Uterus (tissue), 2 donors: ENCODE data around the gene SETDB2.

Experiments used
- CTCF ChIP-seq, 4 experiments: fragments of 200-600 bp in 2 of 4; fragments of 450-650 bp in 2 of 4; sonication (generic) in 2 of 4; IDR thresholded peaks; one replicate each; pipeline ENCODE4 v1.5.1; 2016 to 2019; ENCODE audit warnings: antibody characterized with exemption in 4 of 4, mild to moderate bottlenecking in 2 of 4, moderate library complexity in 1 of 4
- POLR2A ChIP-seq, 2 donors: fragments of 450-650 bp; IDR thresholded peaks; one replicate each; pipeline ENCODE4 v1.6.1; 2016; ENCODE audit warnings: antibody characterized with exemption in 2 of 2, mild to moderate bottlenecking in 1 of 2, moderate library complexity in 1 of 2

GRCh38 chr13:49538404-49538803 lies 94.3 kb downstream of the SETDB2 start:
- TF ChIP-seq CTCF (IDR thresholded peaks at IDR 0.05) (no peak), POLR2A (IDR thresholded peaks at IDR 0.05) (no peak)
